Measurements from ENCODE around the gene RGS7. TPM values are rescaled to one million over a fixed set of nuclear protein-coding genes. Genes with fewer than 3 reads are reported as not detected.
"Not testable (repeated sequence)": the region's sequence is repeated elsewhere in the genome, so short reads cannot be mapped to it uniquely, and the experiment has no call there.

The RGS7 gene
- total RNA-seq, 2 donors from 2014 or later, result 0.10 to 0.24 TPM

GRCh38 chr1:240991230-240991629, 365.8 kb downstream of the RGS7 start:
- Histone ChIP-seq H3K27ac (no peak overlapping the region), H3K9me3 (no peaks in the 10 kb centered on the region), H3K27me3 (no peaks in the 10 kb centered on the region), H3K36me3 (no peaks in the 10 kb centered on the region), H3K9ac (ENCODE audit: low read depth in 2 of 2, low read length in 2 of 2) (no peak overlapping the region), H3K4me3 (no peak overlapping the region), H3K4me1 (no peaks in the 10 kb centered on the region)
- TF ChIP-seq CTCF (IDR thresholded peaks at IDR 0.05), result no peak
- DNase-seq, result no peak
- intact Hi-C loops (cut with DNase I), result no loop called here

- Histone ChIP-seq H3K4me1 (no peaks in the 10 kb centered on the region), H3K9ac (ENCODE audit: low read depth in 2 of 2, low read length in 2 of 2) (no peak overlapping the region), H3K9me3 (no peaks in the 10 kb centered on the region), H3K27ac (no peak overlapping the region), H3K27me3 (no peaks in the 10 kb centered on the region), H3K36me3 (no peaks in the 10 kb centered on the region), H3K4me3 (no peak overlapping the region)
- no peak for TF ChIP-seq CTCF (IDR thresholded peaks at IDR 0.05)
- intact Hi-C loops (cut with DNase I), result no loop called here
- no peak for DNase-seq
These were observed 369.1 kb downstream of the RGS7 start for GRCh38 chr1:240987928-240988327.

GRCh38 chr1:240985081-240985480, 371.9 kb downstream of the RGS7 start:
- intact Hi-C loops (cut with DNase I), result no loop called here
- Histone ChIP-seq H3K9ac (ENCODE audit: low read depth in 2 of 2, low read length in 2 of 2) (no peak overlapping the region), H3K9me3 (no peaks in the 10 kb centered on the region), H3K27me3 (no peaks in the 10 kb centered on the region), H3K4me3 (no peak overlapping the region), H3K4me1 (no peaks in the 10 kb centered on the region), H3K27ac (no peak overlapping the region), H3K36me3 (no peaks in the 10 kb centered on the region)
- TF ChIP-seq CTCF (IDR thresholded peaks at IDR 0.05), result no peak
- DNase-seq, result no peak

GRCh38 chr1:240980342-240980741, 376.7 kb downstream of the RGS7 start:
- Histone ChIP-seq H3K4me3 (no peak overlapping the region), H3K9me3 (no peaks in the 10 kb centered on the region), H3K27me3 (no peaks in the 10 kb centered on the region), H3K4me1 (no peaks in the 10 kb centered on the region), H3K27ac (no peak overlapping the region), H3K9ac (ENCODE audit: low read depth in 2 of 2, low read length in 2 of 2) (no peak overlapping the region), H3K36me3 (no peaks in the 10 kb centered on the region)
- no peak for TF ChIP-seq CTCF (IDR thresholded peaks at IDR 0.05)
- intact Hi-C loops (cut with DNase I), result no loop called here
- no peak for DNase-seq

- DNase-seq, result no peak
- Histone ChIP-seq H3K9me3 (no peaks in the 10 kb centered on the region), H3K27me3 (no peaks in the 10 kb centered on the region), H3K36me3 (no peaks in the 10 kb centered on the region), H3K9ac (ENCODE audit: low read depth in 2 of 2, low read length in 2 of 2) (no peak overlapping the region), H3K4me3 (no peak overlapping the region), H3K4me1 (no peaks in the 10 kb centered on the region), H3K27ac (no peak overlapping the region)
- TF ChIP-seq CTCF (IDR thresholded peaks at IDR 0.05), result no peak
- intact Hi-C loops (cut with DNase I), result no loop called here
These were observed 380.3 kb downstream of the RGS7 start for GRCh38 chr1:240976685-240977084.

- no peaks in the 10 kb centered on the region for H3K4me1 ChIP-seq
- H3K9ac ChIP-seq (ENCODE audit: low read depth in 2 of 2, low read length in 2 of 2), result no peak overlapping the region
- no peaks in the 10 kb centered on the region for H3K36me3 ChIP-seq
- no peak for DNase-seq
- intact Hi-C loops (cut with DNase I), result no loop called here
- H3K27ac ChIP-seq, result no peak overlapping the region
- no peak overlapping the region for H3K4me3 ChIP-seq
- no peak for TF ChIP-seq CTCF (IDR thresholded peaks at IDR 0.05)
- no peaks in the 10 kb centered on the region for H3K27me3 ChIP-seq
- H3K9me3 ChIP-seq, result no peaks in the 10 kb centered on the region
These were observed 383.1 kb downstream of the RGS7 start for GRCh38 chr1:240973875-240974274.

- H3K4me3 ChIP-seq; H3K9ac ChIP-seq (ENCODE audit: low read depth in 2 of 2, low read length in 2 of 2); H3K27ac ChIP-seq; DNase-seq; intact Hi-C loops (cut with DNase I); H3K36me3 ChIP-seq; H3K9me3 ChIP-seq; H3K27me3 ChIP-seq; H3K4me1 ChIP-seq: not testable (repeated sequence)
These were observed 384.9 kb downstream of the RGS7 start for GRCh38 chr1:240972059-240972458.
